Ovary (tissue), 3 donors: ENCODE results near the gene GLIPR1.

Experiments
- CTCF ChIP-seq, 3 donors: fragments of 450-650 bp in 2 of 3; fragments of 200-600 bp in 1 of 3; IDR thresholded peaks; one replicate each; pipeline versions ENCODE4 v1.5.1 to v1.8.0; 2016 to 2022; ENCODE audit warnings: antibody characterized with exemption in 3 of 3, mild to moderate bottlenecking in 1 of 3
- EP300 ChIP-seq: sonication (generic); formaldehyde crosslinking; IDR thresholded peaks from one replicate; pipeline ENCODE4 v1.6.1; 2017; ENCODE audit warnings: antibody characterized with exemption
- POLR2A ChIP-seq: fragments of 450-650 bp; IDR thresholded peaks from one replicate; pipeline ENCODE4 v1.6.1; 2017; ENCODE audit warnings: antibody characterized with exemption, mild to moderate bottlenecking, moderate library complexity
- donor health status: DM: no; HTN: no; CAD: no.

- TF ChIP-seq CTCF (IDR thresholded peaks at IDR 0.05) = no peak
- no peak for TF ChIP-seq POLR2A
- TF ChIP-seq EP300 = no peak
These were observed 52.7 kb downstream of the GLIPR1 start for GRCh38 chr12:75533239-75533638.
